CD4-positive, CD25-positive, alpha-beta regulatory T cell (primary cell): Measurements from ENCODE around the gene USO1. TPM values are rescaled to one million over a fixed set of nuclear protein-coding genes. Genes with fewer than 3 reads are reported as not detected.
"Not testable (repeated sequence)": the region's sequence is repeated elsewhere in the genome, so short reads cannot be mapped to it uniquely, and the experiment has no call there.

Experiments used
- ATAC-seq, 2 donors: fragments of 150-1000 bp; cut with Tn5 transposase; one replicate each; pipeline ENCODE4 v1.10.0; 2021; ENCODE audit warnings: low read depth in 2 of 2, moderate number of reproducible peaks in 2 of 2, moderate library complexity in 1 of 2
- DNase-seq, 3 donors: peaks; one replicate each; pipeline versions ENCODE4 v3.0.0 to v3.0.0-alpha.2; 2012 to 2022; ENCODE audit warnings: mixed read lengths in 1 of 3
- H3K27ac ChIP-seq: one replicate; pipeline ENCODE4 v1.7.0; 2013; ENCODE audit warnings: mild to moderate bottlenecking, low read length; ENCODE audit not compliant: insufficient read depth, poor library complexity, severe bottlenecking
- H3K27me3 ChIP-seq: one replicate; pipeline ENCODE4 v1.7.0; 2013; ENCODE audit warnings: low read length; ENCODE audit not compliant: control insufficient read depth, insufficient read depth
- H3K36me3 ChIP-seq: one replicate; pipeline ENCODE4 v1.7.0; 2013; ENCODE audit warnings: mild to moderate bottlenecking, low read length, moderate library complexity; ENCODE audit not compliant: control insufficient read depth, insufficient read depth
- H3K4me1 ChIP-seq: 2 replicates; pipeline ENCODE4 v1.7.0; 2013; ENCODE audit warnings: mild to moderate bottlenecking, low read length; ENCODE audit not compliant: insufficient read depth, control insufficient read depth, poor library complexity, severe bottlenecking
- H3K4me3 ChIP-seq: one replicate; pipeline ENCODE4 v1.7.0; 2013; ENCODE audit warnings: low read depth, mild to moderate bottlenecking, low read length, moderate library complexity
- H3K9me3 ChIP-seq, 2 experiments: 1 replicate in 1 of 2; 2 replicates in 1 of 2; pipeline ENCODE4 v1.7.0; 2013; ENCODE audit warnings: low read length in 2 of 2, mild to moderate bottlenecking in 1 of 2, moderate library complexity in 1 of 2; ENCODE audit not compliant: control insufficient read depth in 2 of 2
- H3K27ac Mint-ChIP-seq, 3 donors: one replicate each; pipeline ENCODE4 v1.8.0; 2020 to 2022; ENCODE audit warnings: mild to moderate bottlenecking in 3 of 3, mixed read lengths in 3 of 3, moderate library complexity in 2 of 3
- H3K27me3 Mint-ChIP-seq: one replicate; pipeline ENCODE4 v1.8.0; 2022; ENCODE audit warnings: mild to moderate bottlenecking, mixed read lengths
- H3K36me3 Mint-ChIP-seq: one replicate; pipeline ENCODE4 v1.8.0; 2020; ENCODE audit warnings: mixed read lengths
- H3K4me1 Mint-ChIP-seq, 4 donors: one replicate each; pipeline ENCODE4 v1.8.0; 2020 to 2022; ENCODE audit warnings: mixed read lengths in 4 of 4, mild to moderate bottlenecking in 1 of 4
- H3K4me3 Mint-ChIP-seq, 4 donors: one replicate each; pipeline ENCODE4 v1.8.0; 2020 to 2022; ENCODE audit warnings: mild to moderate bottlenecking in 4 of 4, mixed read lengths in 4 of 4, moderate library complexity in 3 of 4
- H3K9me3 Mint-ChIP-seq, 7 donors: one replicate each; pipeline ENCODE4 v1.8.0; 2020 to 2022; ENCODE audit warnings: mixed read lengths in 7 of 7, mild to moderate bottlenecking in 3 of 7, moderate library complexity in 2 of 7
- polyA plus RNA-seq, 4 donors: library from polyadenylated mRNA; unstranded; fragments of 300-500 nt; fragmentation: Illumina TruSeq; gene quantifications; one replicate each; pipeline ENCODE4 v1.2.3, GENCODE V29; 2021
- total RNA-seq: library from RNA; stranded (reverse); gene quantifications from one replicate; pipeline ENCODE4 v1.2.3, GENCODE V29; 2022

Gene USO1
- total and polyA plus RNA-seq, 5 donors from 2014 or later: 23.4 to 29.5 (median 24.8) TPM

- no peak overlapping the region for H3K4me3 ChIP-seq
- ATAC-seq: no peak
- Mint-ChIP-seq H3K4me3 (no peak overlapping the region), H3K27me3 (peaks cover 17% of the 10 kb centered on the region), H3K4me1 (peaks cover 0 to 2% (median 0%) of the 10 kb centered on the region in 4 donors), H3K27ac (no peak overlapping the region), H3K9me3 (no peaks in the 10 kb centered on the region), H3K36me3 (no peaks in the 10 kb centered on the region)
- H3K27me3 ChIP-seq: no peaks in the 10 kb centered on the region
- no peak overlapping the region for H3K27ac ChIP-seq
- no peaks in the 10 kb centered on the region for H3K36me3 ChIP-seq
- no peaks in the 10 kb centered on the region for H3K9me3 ChIP-seq
- no peak for DNase-seq
- no peaks in the 10 kb centered on the region for H3K4me1 ChIP-seq
Observed at GRCh38 chr4:75834095-75834771, 109.9 kb downstream of the USO1 start.

DNA sequence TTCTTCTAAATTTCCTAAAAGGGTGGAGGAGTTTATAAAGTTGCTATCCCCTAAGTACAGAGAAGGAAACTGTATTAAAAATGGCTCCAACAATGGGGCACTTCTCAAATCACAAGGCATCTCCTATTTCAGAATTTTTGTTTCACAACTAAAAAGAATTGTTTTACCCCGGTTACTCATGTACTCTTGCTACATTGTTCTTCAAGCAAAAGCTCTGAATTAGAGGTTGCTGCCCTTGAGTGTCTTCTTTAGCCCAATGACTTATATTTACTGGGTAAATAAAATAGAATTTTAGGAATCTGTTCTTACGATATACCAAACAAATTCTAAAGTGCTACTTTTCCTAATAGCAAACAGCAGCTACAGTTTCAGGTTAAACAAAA is 110.4 kb downstream of the USO1 start:
- no peak for DNase-seq
- Histone ChIP-seq H3K4me1 (no peaks in the 10 kb centered on the region), H3K27ac (no peak overlapping the region), H3K27me3 (no peaks in the 10 kb centered on the region), H3K9me3 (no peaks in the 10 kb centered on the region), H3K36me3 (no peaks in the 10 kb centered on the region), H3K4me3 (no peak overlapping the region)
- H3K9me3 Mint-ChIP-seq: no peaks in the 10 kb centered on the region
- H3K36me3 Mint-ChIP-seq: no peaks in the 10 kb centered on the region
- no peak for ATAC-seq
- H3K27me3 Mint-ChIP-seq: peaks cover 17% of the 10 kb centered on the region
- peaks cover 0 to 2% (median 0%) of the 10 kb centered on the region in 4 donors for H3K4me1 Mint-ChIP-seq
- H3K4me3 Mint-ChIP-seq: no peak overlapping the region
- H3K27ac Mint-ChIP-seq: no peak overlapping the region

GRCh38 chr4:75841641-75842520 is 117.5 kb downstream of the USO1 start:
- Mint-ChIP-seq H3K4me3 (no peak overlapping the region), H3K4me1 (peaks cover 0 to 7% (median 1%) of the 10 kb centered on the region in 4 donors), H3K36me3 (no peaks in the 10 kb centered on the region), H3K27me3 (no peaks in the 10 kb centered on the region), H3K27ac (no peak overlapping the region), H3K9me3 (no peaks in the 10 kb centered on the region)
- H3K27ac ChIP-seq: no peak overlapping the region
- H3K36me3 ChIP-seq: no peaks in the 10 kb centered on the region
- no peaks in the 10 kb centered on the region for H3K4me1 ChIP-seq
- no peak for ATAC-seq
- no peaks in the 10 kb centered on the region for H3K9me3 ChIP-seq
- no peak for DNase-seq
- H3K4me3 ChIP-seq: no peak overlapping the region
- H3K27me3 ChIP-seq: no peaks in the 10 kb centered on the region

DNA sequence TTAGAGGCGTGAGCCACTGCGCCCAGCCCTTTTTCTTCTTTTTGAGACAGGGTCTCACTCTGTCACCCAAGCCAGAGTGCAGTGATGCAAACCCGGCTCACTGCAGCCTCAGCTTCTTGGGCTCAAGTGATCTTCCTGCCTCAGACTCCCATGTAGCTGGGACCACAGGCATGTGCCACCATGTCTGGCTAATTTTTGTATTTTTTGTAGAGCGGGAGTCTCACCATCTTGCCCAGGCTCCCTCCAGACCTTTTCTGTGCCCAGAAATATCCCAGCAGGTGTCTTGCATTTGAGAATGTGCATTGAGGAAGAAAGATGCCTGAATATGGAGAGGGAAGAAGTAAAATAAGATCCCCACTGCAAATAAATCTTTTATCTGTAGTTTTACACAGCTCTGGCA is 119.2 kb downstream of the USO1 start:
- Histone ChIP-seq H3K9me3 (no peaks in the 10 kb centered on the region), H3K4me3 (no peak overlapping the region), H3K27ac (no peak overlapping the region), H3K27me3 (no peaks in the 10 kb centered on the region), H3K4me1 (no peaks in the 10 kb centered on the region), H3K36me3 (no peaks in the 10 kb centered on the region)
- H3K9me3 Mint-ChIP-seq: no peaks in the 10 kb centered on the region
- peaks cover 5% of the 10 kb centered on the region for H3K27me3 Mint-ChIP-seq
- no peak for DNase-seq
- no peak for ATAC-seq
- H3K36me3 Mint-ChIP-seq: no peaks in the 10 kb centered on the region
- no peak overlapping the region for H3K27ac Mint-ChIP-seq
- H3K4me3 Mint-ChIP-seq: no peak overlapping the region
- peaks cover 0 to 7% (median 3%) of the 10 kb centered on the region in 4 donors for H3K4me1 Mint-ChIP-seq

DNA sequence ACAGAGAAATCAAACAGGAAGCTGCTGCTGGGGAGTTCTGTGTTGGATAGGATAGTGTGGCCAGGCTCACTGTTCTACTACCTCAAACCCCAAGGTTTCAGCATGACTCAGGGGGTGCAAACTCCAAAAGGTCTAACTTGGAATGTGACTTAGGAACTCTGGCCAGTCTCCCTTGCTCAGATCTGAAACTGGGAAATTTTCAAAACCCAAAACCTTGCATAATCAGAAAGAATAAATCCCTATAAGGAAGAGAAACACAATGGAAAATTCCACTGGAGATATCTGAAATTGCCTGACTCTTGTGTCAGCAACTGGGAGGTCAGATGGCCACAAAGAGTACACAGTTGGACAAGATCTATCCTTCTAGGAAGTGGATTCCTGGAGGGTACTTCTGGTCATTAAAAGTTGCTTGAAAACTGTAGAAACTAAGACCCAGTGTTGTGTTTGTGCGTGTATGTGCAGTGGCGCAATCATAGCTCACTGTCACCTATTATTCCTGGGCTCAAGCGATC is 119.8 kb downstream of the USO1 start:
- no peak overlapping the region for H3K27ac Mint-ChIP-seq
- no peaks in the 10 kb centered on the region for H3K4me1 ChIP-seq
- peaks cover 5% of the 10 kb centered on the region for H3K27me3 Mint-ChIP-seq
- no peak overlapping the region for H3K27ac ChIP-seq
- no peak overlapping the region for H3K4me3 ChIP-seq
- H3K9me3 Mint-ChIP-seq: no peaks in the 10 kb centered on the region
- no peaks in the 10 kb centered on the region for H3K36me3 Mint-ChIP-seq
- no peaks in the 10 kb centered on the region for H3K36me3 ChIP-seq
- H3K4me1 Mint-ChIP-seq: peaks cover 0 to 7% (median 3%) of the 10 kb centered on the region in 4 donors
- no peak overlapping the region for H3K4me3 Mint-ChIP-seq
- H3K27me3 ChIP-seq: no peaks in the 10 kb centered on the region
- ATAC-seq (no peak), DNase-seq (no peak)
- H3K9me3 ChIP-seq: no peaks in the 10 kb centered on the region

DNA sequence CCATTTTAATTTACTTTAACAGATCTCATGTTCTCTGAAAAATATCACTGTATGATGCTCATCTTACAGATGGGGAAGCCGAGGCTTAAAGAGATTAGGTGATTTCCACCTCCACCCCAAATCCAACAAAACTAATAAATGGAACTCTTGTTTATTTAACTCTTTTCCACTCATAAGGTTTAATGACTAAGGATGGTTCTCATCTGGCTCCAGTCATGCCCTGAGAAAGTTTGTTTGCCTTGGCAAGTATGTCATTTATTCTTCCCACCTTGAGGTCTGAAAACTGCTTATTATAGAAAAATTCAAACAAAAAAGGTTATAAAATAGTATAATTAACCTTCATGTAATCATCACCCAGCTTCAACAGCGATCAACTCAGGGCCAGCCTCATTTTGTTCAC is 121.6 kb downstream of the USO1 start:
- Mint-ChIP-seq H3K4me1 (peaks cover 0 to 7% (median 3%) of the 10 kb centered on the region in 4 donors), H3K27me3 (peaks cover 5% of the 10 kb centered on the region)
- no peaks in the 10 kb centered on the region for H3K27me3 ChIP-seq

DNA sequence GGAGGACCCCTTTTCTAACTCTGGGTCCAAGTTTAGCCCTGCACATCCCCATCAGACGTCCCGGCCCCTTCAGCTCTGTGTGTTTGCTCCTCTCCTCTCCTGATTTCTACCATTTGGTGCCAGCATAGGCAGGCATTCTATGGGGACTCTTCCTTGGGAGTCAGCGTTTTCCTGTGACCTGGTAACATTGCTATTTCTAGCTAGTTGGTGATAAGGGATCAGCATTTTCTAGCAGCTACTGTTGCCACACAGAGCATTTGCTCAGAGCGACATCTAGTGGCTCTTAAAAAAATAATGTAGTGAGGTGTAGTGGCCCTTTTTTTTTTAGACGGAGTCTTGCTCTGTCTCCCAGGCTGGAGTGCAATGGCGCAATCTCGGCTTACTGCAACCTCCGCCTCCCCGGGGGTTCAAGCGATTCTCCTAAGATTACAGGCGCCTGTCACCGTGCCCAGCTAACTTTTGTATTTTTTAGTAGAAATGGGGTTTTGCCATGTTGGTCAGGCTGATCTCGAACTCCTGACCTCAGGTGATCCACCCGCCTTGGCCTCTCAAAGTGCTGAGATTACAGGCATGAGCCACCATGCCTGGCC is 123.9 kb downstream of the USO1 start:
- H3K4me1 Mint-ChIP-seq, H3K27ac ChIP-seq, H3K36me3 Mint-ChIP-seq, H3K27me3 Mint-ChIP-seq, H3K4me3 ChIP-seq, H3K9me3 Mint-ChIP-seq, H3K4me1 ChIP-seq, H3K27ac Mint-ChIP-seq, H3K36me3 ChIP-seq, H3K4me3 Mint-ChIP-seq, H3K9me3 ChIP-seq, H3K27me3 ChIP-seq: not testable (repeated sequence)
- peak; percentile 58 to 78 for ATAC-seq
- peak in 2 of 3 donors; percentile 51 to 78 for DNase-seq

More for the DNA sequence above, 121.6 kb downstream of the USO1 start:
- ATAC-seq (no peak), DNase-seq (no peak)
- Histone ChIP-seq H3K27ac (no peak overlapping the region), H3K4me3 (no peak overlapping the region), H3K9me3 (no peaks in the 10 kb centered on the region), H3K36me3 (no peaks in the 10 kb centered on the region), H3K4me1 (no peaks in the 10 kb centered on the region)
- Mint-ChIP-seq H3K4me3 (no peak overlapping the region), H3K27ac (no peak overlapping the region), H3K36me3 (no peaks in the 10 kb centered on the region), H3K9me3 (no peaks in the 10 kb centered on the region)
